AG04450 (cell line): ENCODE measurements around the gene DTX4. TPM values are rescaled to one million over a fixed set of nuclear protein-coding genes. Genes with fewer than 3 reads are reported as not detected.

ENCODE experiments used
- CTCF ChIA-PET: fragments of 300-600, 350-600 bp; formaldehyde crosslinking; extraction: SDS; loops from one replicate; lab custom pipeline; 2022; ENCODE audit warnings: antibody characterized with exemption, inconsistent platforms; lab: Charles Lee
- POLR2A ChIA-PET: fragments of 350-600 bp; formaldehyde crosslinking; extraction: SDS; loops from one replicate; lab custom pipeline; 2021; ENCODE audit warnings: antibody characterized with exemption, inconsistent platforms; lab: Yijun Ruan, JAX
- DNase-seq: peaks from one replicate; pipeline ENCODE4 v3.0.0-alpha.2; 2011; ENCODE audit warnings: low read depth, low spot score
- H3K27ac ChIP-seq: one replicate; pipeline ENCODE4 v1.5.1; 2012; ENCODE audit warnings: low read depth, low read length, control low read depth
- H3K27me3 ChIP-seq: one replicate; pipeline ENCODE4 v1.6.0; 2012; ENCODE audit warnings: low read length; ENCODE audit not compliant: control insufficient read depth, insufficient read depth
- H3K4me3 ChIP-seq: 2 replicates; pipeline ENCODE4 v1.5.1; 2011; ENCODE audit warnings: mild to moderate bottlenecking, low read depth, low read length, control low read depth
- H3K9me3 ChIP-seq: 2 replicates; pipeline ENCODE4 v1.5.1; 2012; ENCODE audit warnings: low read length; ENCODE audit not compliant: control insufficient read depth, insufficient read depth
- CTCF ChIP-seq: IDR thresholded peaks from 2 replicates; pipeline ENCODE4 v1.5.1; 2011; ENCODE audit warnings: low read depth, low read length, control low read depth, inconsistent platforms
- polyA plus RNA-seq: library from polyadenylated mRNA; depleted of rRNA; stranded (reverse); fragments of >200 nt; gene quantifications from 2 replicates; pipeline ENCODE4 v1.2.3, GENCODE V29; 2011

Gene DTX4
- polyA plus RNA-seq, 1 experiment, result 1.4 TPM

- Histone ChIP-seq H3K9me3 (no peaks in the 10 kb centered on the region), H3K27ac (no peak overlapping the region), H3K4me3 (no peak overlapping the region), H3K27me3 (no peaks in the 10 kb centered on the region)
- POLR2A ChIA-PET, result interaction anchor here (0.5 to 0.8 kb wide), 2 partner anchors 41 to 50 kb away, joined by 3 read pairs; no protein-coding TSS in a partner anchor
- no peak for TF ChIP-seq CTCF
- CTCF ChIA-PET, result interaction anchor here (1.0 to 8.3 kb wide), 5 partner anchors 16 to 88 kb away, joined by 3 to 149 read pairs (median 5); partner anchors contain the start of genes DTX4 and MPEG1
- no peak for DNase-seq
Measured at GRCh38 chr11:59224351-59224928, 52.5 kb downstream of the DTX4 start.

DNA sequence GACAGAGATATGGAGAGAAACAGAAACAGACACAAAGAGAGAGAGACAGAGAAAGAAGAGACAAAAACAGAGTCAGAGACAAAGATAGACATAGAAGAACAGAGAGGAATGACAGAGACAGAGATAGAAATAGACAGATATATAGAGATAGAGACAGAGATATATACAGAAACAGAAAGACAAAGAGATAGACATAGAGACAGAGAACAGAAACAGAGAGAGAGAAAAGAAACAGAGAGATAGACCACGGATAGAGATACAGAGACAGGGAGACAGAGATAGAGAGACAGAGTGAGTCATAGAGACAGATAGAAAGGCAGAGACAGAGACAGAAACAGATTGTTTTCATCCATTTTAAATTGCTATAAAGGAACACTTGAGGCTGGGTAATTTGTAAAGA is 53.1 kb downstream of the DTX4 start:
- Histone ChIP-seq H3K4me3 (no peak overlapping the region), H3K9me3 (no peaks in the 10 kb centered on the region), H3K27me3 (no peaks in the 10 kb centered on the region), H3K27ac (no peak overlapping the region)
- TF ChIP-seq CTCF, result no peak
- ChIA-PET POLR2A (interaction anchor here (0.5 kb wide), 1 partner anchor 40 kb away, joined by 3 read pairs; no protein-coding TSS in a partner anchor), CTCF (interaction anchor here (7.5 to 8.3 kb wide), 2 partner anchors 16 to 54 kb away, joined by 108 to 149 read pairs; partner anchors contain the start of genes DTX4 and MPEG1)
- DNase-seq, result no peak

- DNase-seq, result no peak
- H3K9me3 ChIP-seq, result no peaks in the 10 kb centered on the region
- POLR2A ChIA-PET, result no interaction called here
- TF ChIP-seq CTCF, result no peak
- H3K27ac ChIP-seq, result no peak overlapping the region
- CTCF ChIA-PET, result interaction anchor here (1.2 to 1.3 kb wide), 2 partner anchors 20 to 55 kb away, joined by 3 to 4 read pairs; partner anchors contain the start of gene DTX4
- H3K4me3 ChIP-seq, result no peak overlapping the region
- H3K27me3 ChIP-seq, result peaks cover 1% of the 10 kb centered on the region
Measured at GRCh38 chr11:59226396-59226795, 54.5 kb downstream of the DTX4 start.

DNA sequence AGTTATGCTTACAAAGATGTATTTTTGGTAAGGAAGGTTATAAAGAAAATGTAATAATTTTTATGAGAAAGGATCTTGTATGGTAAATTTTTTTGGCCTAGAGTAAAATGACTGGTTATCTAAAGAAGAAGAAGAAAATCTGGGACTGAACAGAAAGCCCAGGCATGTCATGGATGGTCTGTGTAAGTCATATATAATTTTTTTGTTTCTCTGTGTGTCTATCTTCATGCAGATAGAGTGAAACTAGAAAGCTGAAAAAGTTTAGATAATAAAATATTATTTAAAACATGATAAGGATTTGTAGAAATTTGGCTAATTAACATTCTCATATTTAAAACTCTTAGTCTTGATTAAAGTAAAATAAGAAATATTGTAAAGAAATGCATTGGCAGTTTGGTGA is 68.4 kb downstream of the DTX4 start:
- no peak overlapping the region for H3K27ac ChIP-seq
- H3K9me3 ChIP-seq, result no peaks in the 10 kb centered on the region
- no peaks in the 10 kb centered on the region for H3K27me3 ChIP-seq
- ChIA-PET POLR2A (no interaction called here), CTCF (no interaction called here)
- DNase-seq, result no peak
- H3K4me3 ChIP-seq, result no peak overlapping the region
- no peak for TF ChIP-seq CTCF

DNA sequence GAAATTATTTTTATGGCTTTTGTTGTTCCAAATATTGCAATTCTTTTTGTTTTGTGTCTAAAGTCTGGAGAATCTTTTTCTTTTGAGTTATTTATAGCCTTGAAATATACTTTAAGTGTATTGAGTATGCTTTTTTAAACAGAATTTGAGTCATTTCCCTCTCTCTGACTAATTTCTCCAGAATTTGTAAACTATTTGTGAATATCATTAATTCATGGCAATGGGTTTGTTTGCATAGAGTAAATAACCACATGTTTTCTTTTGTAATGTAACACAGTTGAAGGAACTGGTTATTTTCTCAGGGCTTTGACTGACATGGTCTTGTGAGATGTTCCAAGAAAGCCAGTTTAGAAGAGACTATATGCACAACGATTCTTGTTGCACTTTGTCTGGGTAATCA is 71.7 kb downstream of the DTX4 start:
- no peak overlapping the region for H3K4me3 ChIP-seq
- DNase-seq, result no peak
- TF ChIP-seq CTCF, result no peak
- no peaks in the 10 kb centered on the region for H3K27me3 ChIP-seq
- H3K9me3 ChIP-seq, result no peaks in the 10 kb centered on the region
- POLR2A ChIA-PET, result no interaction called here
- CTCF ChIA-PET, result interaction anchor here (1.2 kb wide), 1 partner anchor 73 kb away, joined by 4 read pairs; no protein-coding TSS in a partner anchor
- no peak overlapping the region for H3K27ac ChIP-seq
